Endothelial cell of umbilical vein (primary cell): ENCODE measurements around the gene VPS9D1. TPM values are rescaled to one million over a fixed set of nuclear protein-coding genes. Genes with fewer than 3 reads are reported as not detected.

Experiments
- BruUV-seq: library from RNA; stranded (reverse); fragments of 400-500 nt; replicated peaks from 2 replicates; lab custom pipeline; 2021; lab: Mats Ljungman, UMichigan
- CTCF ChIA-PET: fragments of 300-600, 350-600 bp; sonication (Branson Sonifier 250); formaldehyde crosslinking; loops from one replicate; lab custom pipeline; 2021; ENCODE audit warnings: antibody characterized with exemption, inconsistent platforms; lab: Charles Lee
- POLR2A ChIA-PET: fragments of 300-600, 350-600 bp; sonication (Branson Sonifier 250); formaldehyde crosslinking; loops from one replicate; lab custom pipeline; 2021; ENCODE audit warnings: antibody characterized with exemption, inconsistent platforms; lab: Charles Lee
- DNase-seq: peaks from one replicate; pipeline ENCODE4 v3.0.0-alpha.2; 2011; ENCODE audit warnings: low read depth, low spot score
- FAIRE-seq: peaks from 2 replicates; lab custom pipeline; 2011; peaks lifted over from hg19 to GRCh38; lab: Jason Lieb, UNC
- H2AFZ ChIP-seq: 2 replicates; pipeline ENCODE4 v1.6.0; 2012; ENCODE audit warnings: low read depth, low read length, control low read depth, inconsistent platforms
- H3K27ac ChIP-seq: 2 replicates; pipeline ENCODE4 v1.5.1; 2011; ENCODE audit warnings: low read depth, mild to moderate bottlenecking, control low read depth, low read length, moderate library complexity; ENCODE audit not compliant: insufficient read depth
- H3K27me3 ChIP-seq, 2 experiments: 2 replicates each; pipeline versions ENCODE4 v1.6.0 to v1.6.1; 2011; ENCODE audit warnings: low read length in 2 of 2, mixed read lengths in 1 of 2; ENCODE audit not compliant: control insufficient read depth in 2 of 2, insufficient read depth in 2 of 2
- H3K36me3 ChIP-seq, 2 experiments: 2 replicates in 1 of 2; 3 replicates in 1 of 2; pipeline ENCODE4 v1.5.1; 2011; ENCODE audit warnings: low read length in 2 of 2, mild to moderate bottlenecking in 1 of 2, moderate library complexity in 1 of 2; ENCODE audit not compliant: control insufficient read depth in 2 of 2, insufficient read depth in 2 of 2; ENCODE audit errors: extremely low read depth in 1 of 2
- H3K4me1 ChIP-seq: 3 replicates; pipeline ENCODE4 v1.5.1; 2011; ENCODE audit warnings: mild to moderate bottlenecking, low read length; ENCODE audit not compliant: control insufficient read depth, insufficient read depth; ENCODE audit errors: extremely low read depth
- H3K4me2 ChIP-seq: 2 replicates; pipeline ENCODE4 v1.6.1; 2011; ENCODE audit warnings: low read length, control low read depth, mixed read lengths; ENCODE audit not compliant: insufficient read depth
- H3K4me3 ChIP-seq, 3 experiments: fragments of 200-600 bp in 1 of 3; sonication (generic), shearing (Covaris generic) in 1 of 3; replicated peaks in 1 of 3; 2 replicates each; pipeline ENCODE4 v1.5.1; 2011 to 2016; ENCODE audit warnings: control low read depth in 3 of 3, low read length in 3 of 3, mild to moderate bottlenecking in 2 of 3, inconsistent platforms in 1 of 3, low read depth in 1 of 3, moderate library complexity in 1 of 3; ENCODE audit not compliant: insufficient read depth in 1 of 3
- H3K79me2 ChIP-seq: 2 replicates; pipeline ENCODE4 v1.6.0; 2012; ENCODE audit warnings: low read length, inconsistent platforms; ENCODE audit not compliant: control insufficient read depth, insufficient read depth
- H3K9ac ChIP-seq: replicated peaks from 2 replicates; pipeline ENCODE3; 2011; ENCODE audit warnings: low read length, control low read depth; ENCODE audit not compliant: insufficient read depth; ENCODE audit errors: extremely low read depth
- H3K9me1 ChIP-seq: replicated peaks from 3 replicates; pipeline ENCODE4 v1.6.0; 2011; ENCODE audit warnings: mild to moderate bottlenecking, low read length; ENCODE audit not compliant: control insufficient read depth, insufficient read depth; ENCODE audit errors: extremely low read depth
- H3K9me3 ChIP-seq: replicated peaks from 2 replicates; pipeline ENCODE4 v1.5.1; 2012; ENCODE audit warnings: low read length, inconsistent platforms; ENCODE audit not compliant: control insufficient read depth, insufficient read depth
- H4K20me1 ChIP-seq: replicated peaks from 2 replicates; pipeline ENCODE3; 2011; ENCODE audit warnings: mild to moderate bottlenecking, low read length; ENCODE audit not compliant: control insufficient read depth, insufficient read depth; ENCODE audit errors: extremely low read depth
- EZH2 ChIP-seq: IDR thresholded peaks from 2 replicates; pipeline ENCODE4 v1.6.1; 2012; ENCODE audit warnings: borderline replicate concordance, low read depth, mild to moderate bottlenecking, moderate library complexity, low read length, inconsistent platforms; ENCODE audit not compliant: severe bottlenecking
- FOS ChIP-seq: IDR thresholded peaks from 2 replicates; pipeline ENCODE4 v1.6.1; 2011; ENCODE audit warnings: mild to moderate bottlenecking, low read length, moderate library complexity, borderline replicate concordance; ENCODE audit not compliant: insufficient read depth
- GATA2 ChIP-seq: IDR thresholded peaks from 2 replicates; pipeline ENCODE4 v1.7.0; 2011; ENCODE audit warnings: low read depth, mild to moderate bottlenecking, moderate library complexity, mixed read lengths, low read length; ENCODE audit not compliant: insufficient read length, insufficient read depth
- JUN ChIP-seq: IDR thresholded peaks from 2 replicates; pipeline ENCODE4 v1.6.1; 2011; ENCODE audit warnings: borderline replicate concordance, low read depth; ENCODE audit not compliant: insufficient read length, insufficient read depth
- MYC ChIP-seq: IDR thresholded peaks from one replicate; pipeline ENCODE4 v1.6.1; 2011; ENCODE audit warnings: mild to moderate bottlenecking, low read depth, low read length
- POLR2A ChIP-seq: IDR thresholded peaks from 2 replicates; pipeline ENCODE4 v1.6.1; 2012; ENCODE audit warnings: low read depth, mild to moderate bottlenecking, control low read depth, low read length
- POLR2AphosphoS5 ChIP-seq: IDR thresholded peaks from 2 replicates; pipeline ENCODE4 v1.6.1; 2012; ENCODE audit warnings: low read depth, mild to moderate bottlenecking, control low read depth, low read length, moderate library complexity; ENCODE audit not compliant: insufficient read depth
- dilution Hi-C: fragments of 300-500 bp; cut with MboI; formaldehyde crosslinking; loops from one replicate; pipeline ENCODE4 v1.15.0; 2019; ENCODE audit warnings: low sequenced_read_pairs; ENCODE audit not compliant: extremely low pct_ligation_motif_present
- intact Hi-C: fragments of 100-400 bp; cut with micrococcal nuclease; formaldehyde crosslinking; loops from one replicate; pipeline ENCODE4 v1.10.0; 2022
- polyA plus RNA-seq, 4 experiments: library from polyadenylated mRNA; depleted of rRNA in 3 of 4; stranded (reverse) in 3 of 4; unstranded in 1 of 4; fragments of >200 nt; gene quantifications; 2 replicates each; pipeline versions ENCODE4 v1.2.1 to v1.2.3, GENCODE V29; 2011 to 2012; ENCODE audit warnings: missing spikeins in 1 of 4
- total RNA-seq: library from RNA; stranded (reverse); gene quantifications from 2 replicates; pipeline ENCODE4 v1.2.3, GENCODE V29; 2021
- TF ChIP-seq, protein P1 (sequence below), 2 donors: IDR thresholded peaks; 1 replicate in 1 of 2; 2 replicates in 1 of 2; pipeline ENCODE4 v1.5.1; 2011; ENCODE audit warnings: low read length in 2 of 2, mild to moderate bottlenecking in 2 of 2, moderate library complexity in 2 of 2, control low read depth in 1 of 2, inconsistent platforms in 1 of 2, low read depth in 1 of 2; ENCODE audit not compliant: insufficient read depth in 1 of 2; ENCODE audit errors: extremely low read depth in 1 of 2
- TF ChIP-seq, protein P2 (sequence below): IDR thresholded peaks from 2 replicates; pipeline ENCODE4 v1.6.1; 2011; ENCODE audit not compliant: insufficient read depth, insufficient read length

The VPS9D1 gene
- total and polyA plus RNA-seq, 2 donors (not counting 3 experiments of a cell fraction or from before 2014, with no cell fraction given) = 15.5 to 17.3 TPM

DNA sequence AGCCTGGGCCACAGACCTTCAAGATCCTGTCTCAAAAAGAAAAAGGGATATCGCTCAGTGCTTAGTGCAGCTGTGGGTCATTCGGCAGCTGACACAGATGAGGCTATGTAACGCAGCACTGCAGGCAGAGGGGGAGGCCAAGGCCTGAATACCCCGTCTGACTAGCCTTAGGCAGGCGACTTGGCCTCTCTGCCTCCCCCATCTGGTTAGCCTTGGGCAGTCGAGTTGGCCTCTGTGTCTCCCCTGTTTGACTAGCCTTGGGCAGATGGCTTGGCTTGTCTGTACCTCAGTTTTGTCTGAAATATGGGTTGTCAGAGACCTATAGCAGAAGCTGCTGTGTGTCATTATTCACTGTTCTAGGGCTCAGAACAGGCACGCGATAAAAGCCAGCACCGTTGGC lies 53.1 kb downstream of the VPS9D1 start:
- FAIRE-seq (no peak), DNase-seq (no peak)
- Histone ChIP-seq H3K4me3 (no peak overlapping the region), H4K20me1 (no peaks in the 10 kb centered on the region), H3K9ac (no peak overlapping the region), H3K36me3 (no peaks in the 10 kb centered on the region), H3K4me1 (no peaks in the 10 kb centered on the region), H3K27ac (no peak overlapping the region), H3K79me2 (no peaks in the 10 kb centered on the region), H2AFZ (no peak overlapping the region), H3K27me3 (no peaks in the 10 kb centered on the region), H3K9me3 (no peaks in the 10 kb centered on the region), H3K4me2 (no peak overlapping the region), H3K9me1 (no peaks in the 10 kb centered on the region)
- ChIA-PET CTCF (interaction anchor here (1.2 to 1.9 kb wide), 3 partner anchors 52 to 110 kb away, joined by 3 to 8 read pairs (median 4); no protein-coding TSS in a partner anchor), POLR2A (no interaction called here)
- intact Hi-C loops = no loop called here
- TF ChIP-seq, protein P1, sequence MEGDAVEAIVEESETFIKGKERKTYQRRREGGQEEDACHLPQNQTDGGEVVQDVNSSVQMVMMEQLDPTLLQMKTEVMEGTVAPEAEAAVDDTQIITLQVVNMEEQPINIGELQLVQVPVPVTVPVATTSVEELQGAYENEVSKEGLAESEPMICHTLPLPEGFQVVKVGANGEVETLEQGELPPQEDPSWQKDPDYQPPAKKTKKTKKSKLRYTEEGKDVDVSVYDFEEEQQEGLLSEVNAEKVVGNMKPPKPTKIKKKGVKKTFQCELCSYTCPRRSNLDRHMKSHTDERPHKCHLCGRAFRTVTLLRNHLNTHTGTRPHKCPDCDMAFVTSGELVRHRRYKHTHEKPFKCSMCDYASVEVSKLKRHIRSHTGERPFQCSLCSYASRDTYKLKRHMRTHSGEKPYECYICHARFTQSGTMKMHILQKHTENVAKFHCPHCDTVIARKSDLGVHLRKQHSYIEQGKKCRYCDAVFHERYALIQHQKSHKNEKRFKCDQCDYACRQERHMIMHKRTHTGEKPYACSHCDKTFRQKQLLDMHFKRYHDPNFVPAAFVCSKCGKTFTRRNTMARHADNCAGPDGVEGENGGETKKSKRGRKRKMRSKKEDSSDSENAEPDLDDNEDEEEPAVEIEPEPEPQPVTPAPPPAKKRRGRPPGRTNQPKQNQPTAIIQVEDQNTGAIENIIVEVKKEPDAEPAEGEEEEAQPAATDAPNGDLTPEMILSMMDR (IDR thresholded peaks at IDR 0.05; ENCODE audit: extremely low read depth in 1 of 2, insufficient read depth in 1 of 2, low read depth in 1 of 2, low read length in 2 of 2) = no peak
- TF ChIP-seq EZH2 (no peak), JUN (no peak), FOS (no peak), POLR2AphosphoS5 (no peak), MYC (no peak), GATA2 (no peak), POLR2A (no peak)
- TF ChIP-seq, protein P2, sequence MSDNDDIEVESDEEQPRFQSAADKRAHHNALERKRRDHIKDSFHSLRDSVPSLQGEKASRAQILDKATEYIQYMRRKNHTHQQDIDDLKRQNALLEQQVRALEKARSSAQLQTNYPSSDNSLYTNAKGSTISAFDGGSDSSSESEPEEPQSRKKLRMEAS = no peak
- no TSS peak for BruUV-seq
- dilution Hi-C loops = no loop called here
